H9 (cell line): ENCODE data around the gene EXOSC1. TPM values are rescaled to one million over a fixed set of nuclear protein-coding genes. Genes with fewer than 3 reads are reported as not detected.
A peak's percentile ranks its signal among the peaks of the same experiment; 100 is the strongest.

Experiments
- DNase-seq: peaks from one replicate; pipeline ENCODE4 v3.0.0-alpha.2; 2017
- H2AFZ ChIP-seq: one replicate; pipeline ENCODE4 v1.6.1; 2013; ENCODE audit warnings: mild to moderate bottlenecking, low read length, control low read depth, moderate library complexity
- H2AK5ac ChIP-seq: 2 replicates; pipeline ENCODE4 v1.6.1; 2013; ENCODE audit warnings: low read length, control low read depth, mixed read lengths; ENCODE audit not compliant: insufficient read length
- H2BK120ac ChIP-seq: one replicate; pipeline ENCODE4 v1.6.1; 2013; ENCODE audit warnings: low read depth, mild to moderate bottlenecking, low read length, control low read depth, inconsistent platforms; ENCODE audit not compliant: poor library complexity, severe bottlenecking
- H2BK12ac ChIP-seq: 2 replicates; pipeline ENCODE4 v1.6.1; 2013; ENCODE audit warnings: low read length, control low read depth, mixed read lengths, low read depth; ENCODE audit not compliant: insufficient read length
- H2BK15ac ChIP-seq: 2 replicates; pipeline ENCODE4 v1.6.1; 2013; ENCODE audit warnings: low read depth, low read length, control low read depth
- H2BK20ac ChIP-seq: one replicate; pipeline ENCODE4 v1.6.1; 2013; ENCODE audit warnings: low read depth, mild to moderate bottlenecking, low read length, control low read depth, inconsistent platforms; ENCODE audit not compliant: poor library complexity, severe bottlenecking
- H2BK5ac ChIP-seq: 2 replicates; pipeline ENCODE4 v1.6.1; 2013; ENCODE audit warnings: low read length, control low read depth, mixed read lengths; ENCODE audit not compliant: insufficient read length
- H3K14ac ChIP-seq: 2 replicates; pipeline ENCODE4 v1.6.1; 2013; ENCODE audit warnings: low read length, control low read depth; ENCODE audit not compliant: insufficient read depth
- H3K18ac ChIP-seq: 2 replicates; pipeline ENCODE4 v1.6.1; 2013; ENCODE audit warnings: low read depth, mild to moderate bottlenecking, mixed read lengths, low read length, control low read depth; ENCODE audit not compliant: insufficient read length
- H3K23ac ChIP-seq: 2 replicates; pipeline ENCODE4 v1.6.1; 2013; ENCODE audit warnings: low read length, control low read depth, mixed read lengths, low read depth; ENCODE audit not compliant: insufficient read length
- H3K23me2 ChIP-seq: 2 replicates; pipeline ENCODE4 v1.6.1; 2013; ENCODE audit warnings: low read depth, mild to moderate bottlenecking, mixed read lengths, low read length, control low read depth; ENCODE audit not compliant: insufficient read length, poor library complexity, severe bottlenecking
- H3K27ac ChIP-seq: 2 replicates; pipeline ENCODE4 v1.5.1; 2013; ENCODE audit warnings: low read length, control low read depth, mixed read lengths, low read depth; ENCODE audit not compliant: insufficient read length
- H3K27me3 ChIP-seq: 2 replicates; pipeline ENCODE4 v1.6.1; 2013; ENCODE audit warnings: low read length, control low read depth, inconsistent platforms; ENCODE audit not compliant: insufficient read depth
- H3K4ac ChIP-seq: 2 replicates; pipeline ENCODE4 v1.6.1; 2013; ENCODE audit warnings: low read depth, mild to moderate bottlenecking, control low read depth, inconsistent platforms, low read length, moderate library complexity
- H3K4me1 ChIP-seq: 2 replicates; pipeline ENCODE4 v1.6.1; 2013; ENCODE audit warnings: low read length, control low read depth, inconsistent platforms; ENCODE audit not compliant: insufficient read depth
- H3K4me2 ChIP-seq: 2 replicates; pipeline ENCODE4 v1.6.1; 2013; ENCODE audit warnings: low read length, control low read depth, mixed read lengths; ENCODE audit not compliant: insufficient read length, insufficient read depth
- H3K56ac ChIP-seq: 2 replicates; pipeline ENCODE4 v1.6.1; 2013; ENCODE audit warnings: low read depth, mild to moderate bottlenecking, mixed read lengths, low read length, control low read depth; ENCODE audit not compliant: insufficient read length
- H3K79me1 ChIP-seq: 2 replicates; pipeline ENCODE4 v1.6.1; 2013; ENCODE audit warnings: low read depth, mild to moderate bottlenecking, moderate library complexity, low read length, control low read depth, inconsistent platforms; ENCODE audit not compliant: insufficient read depth, poor library complexity, severe bottlenecking
- H3K79me2 ChIP-seq: 2 replicates; pipeline ENCODE4 v1.6.1; 2013; ENCODE audit warnings: low read length, control low read depth, inconsistent platforms; ENCODE audit not compliant: insufficient read depth
- H3K9ac ChIP-seq: 2 replicates; pipeline ENCODE4 v1.6.1; 2013; ENCODE audit warnings: low read length, control low read depth, mixed read lengths; ENCODE audit not compliant: insufficient read length; ENCODE audit errors: extremely low read depth
- H3K9me3 ChIP-seq: one replicate; pipeline ENCODE4 v1.6.1; 2013; ENCODE audit warnings: low read depth, low read length, inconsistent platforms; ENCODE audit not compliant: control insufficient read depth
- H3T11ph ChIP-seq: one replicate; pipeline ENCODE4 v1.6.1; 2013; ENCODE audit warnings: mild to moderate bottlenecking, low read length, control low read depth, inconsistent platforms
- H4K20me1 ChIP-seq: one replicate; pipeline ENCODE4 v1.6.1; 2013; ENCODE audit not compliant: control insufficient read depth, insufficient read length, insufficient read depth
- H4K5ac ChIP-seq: 2 replicates; pipeline ENCODE4 v1.6.1; 2013; ENCODE audit warnings: low read depth, mild to moderate bottlenecking, mixed read lengths, low read length, control low read depth; ENCODE audit not compliant: insufficient read length
- H4K8ac ChIP-seq: replicated peaks from 2 replicates; pipeline ENCODE4 v1.6.1; 2013; ENCODE audit warnings: low read length, control low read depth, mixed read lengths, low read depth; ENCODE audit not compliant: insufficient read length
- H4K91ac ChIP-seq: 2 replicates; pipeline ENCODE4 v1.6.1; 2013; ENCODE audit warnings: low read depth, mild to moderate bottlenecking, moderate library complexity, mixed read lengths, low read length, control low read depth; ENCODE audit not compliant: insufficient read length
- H3K27ac Mint-ChIP-seq, 3 experiments: 2 replicates in 2 of 3; 3 replicates in 1 of 3; pipeline ENCODE4 v1.8.0; 2020 to 2021; ENCODE audit warnings: mixed read lengths in 3 of 3, mild to moderate bottlenecking in 1 of 3, moderate library complexity in 1 of 3
- H3K27me3 Mint-ChIP-seq: 2 replicates; pipeline ENCODE4 v1.8.0; 2021; ENCODE audit warnings: low read depth, mild to moderate bottlenecking, moderate library complexity, mixed read lengths
- H3K36me3 Mint-ChIP-seq, 3 experiments: 2 replicates in 2 of 3; 3 replicates in 1 of 3; pipeline ENCODE4 v1.8.0; 2020 to 2021; ENCODE audit warnings: low read depth in 3 of 3, mixed read lengths in 3 of 3; ENCODE audit not compliant: insufficient read depth in 1 of 3
- H3K4me1 Mint-ChIP-seq, 2 experiments: 2 replicates each; pipeline ENCODE4 v1.8.0; 2020; ENCODE audit warnings: mixed read lengths in 2 of 2
- H3K4me3 Mint-ChIP-seq, 2 experiments: 2 replicates in 1 of 2; 3 replicates in 1 of 2; pipeline ENCODE4 v1.8.0; 2020 to 2021; ENCODE audit warnings: mild to moderate bottlenecking in 2 of 2, mixed read lengths in 2 of 2, moderate library complexity in 1 of 2
- H3K9me3 Mint-ChIP-seq, 2 experiments: 2 replicates in 1 of 2; 3 replicates in 1 of 2; pipeline ENCODE4 v1.8.0; 2020; ENCODE audit warnings: mild to moderate bottlenecking in 2 of 2, mixed read lengths in 2 of 2, moderate library complexity in 1 of 2
- CTCF ChIP-seq: fragments of 200-600 bp; sonication (generic); conservative IDR thresholded peaks from 3 replicates; pipeline ENCODE4 v1.8.0; 2021; ENCODE audit warnings: antibody characterized with exemption, mild to moderate bottlenecking
- WGBS: extraction: QIAGEN DNeasy Blood & Tissue Kit; methylation state at CpG from one replicate; pipeline ENCODE4 v1.1.7; 2013; ENCODE audit warnings: missing lambda C conversion rate, low lambda C conversion rate, mixed read lengths; ENCODE audit not compliant: insufficient read length; ENCODE audit errors: extremely low coverage; 5-methylcytosine and 5-hydroxymethylcytosine counted together
- total RNA-seq: library from RNA; stranded (reverse); gene quantifications from 2 replicates; pipeline ENCODE4 v1.2.1, GENCODE V29; 2021

EXOSC1 gene
- total RNA-seq, 1 experiment from 2014 or later = 66.4 TPM

GRCh38 chr10:97494863-97495506 lies 49.2 kb upstream of the EXOSC1 start:
- H3K9me3 ChIP-seq = no peaks in the 10 kb centered on the region
- H3K27me3 ChIP-seq = peaks cover 1% of the 10 kb centered on the region; the same call in 1 of the 2 replicates
- H2BK15ac ChIP-seq = no peak overlapping the region
- no peak overlapping the region for H2AFZ ChIP-seq
- H3K9me3 Mint-ChIP-seq = no peaks in the 10 kb centered on the region
- no peak for TF ChIP-seq CTCF
- H2AK5ac ChIP-seq = no peak overlapping the region
- no peak overlapping the region for H3T11ph ChIP-seq
- peaks cover 5% of the 10 kb centered on the region for H3K27me3 Mint-ChIP-seq
- H2BK12ac ChIP-seq = no peak overlapping the region
- H4K20me1 ChIP-seq = no peaks in the 10 kb centered on the region
- peaks cover 41 to 47% of the 10 kb centered on the region in 2 experiments for H3K4me1 Mint-ChIP-seq
- H3K23ac ChIP-seq = no peak overlapping the region
- H2BK120ac ChIP-seq = no peak overlapping the region
- H3K79me1 ChIP-seq = peaks cover 7% of the 10 kb centered on the region
- peak overlapping the region; percentile 76 to 89 (median 81) for H3K27ac Mint-ChIP-seq
- no peak overlapping the region for H2BK5ac ChIP-seq
- H3K14ac ChIP-seq = no peak overlapping the region; the same call in 1 of the 2 replicates
- no peak overlapping the region for H3K4ac ChIP-seq
- peaks cover 0 to 6% (median 4%) of the 10 kb centered on the region in 3 experiments; a peak in 5 of 7 replicates for H3K36me3 Mint-ChIP-seq
- H3K23me2 ChIP-seq = peaks cover 13% of the 10 kb centered on the region
- peak overlapping the region; percentile 44 for H3K4me2 ChIP-seq
- H2BK20ac ChIP-seq = no peak overlapping the region
- H3K56ac ChIP-seq = no peak overlapping the region
- no peak overlapping the region for H4K8ac ChIP-seq
- no peak overlapping the region for H4K5ac ChIP-seq
- peak overlapping the region; percentile 43 to 60 for H3K4me3 Mint-ChIP-seq
- peaks cover 6% of the 10 kb centered on the region; the same call in 1 of the 2 replicates for H3K4me1 ChIP-seq
- H3K18ac ChIP-seq = no peak overlapping the region
- peaks cover 33% of the 10 kb centered on the region; the same call in 1 of the 2 replicates for H3K79me2 ChIP-seq
- no peak overlapping the region for H3K27ac ChIP-seq
- H4K91ac ChIP-seq = no peak overlapping the region
- peak overlapping the region; percentile 26 for H3K9ac ChIP-seq
- peak; percentile 71 for DNase-seq
- no CpG with 5 or more reads among the region's 7 CpGs for WGBS
